Body of pancreas (tissue), 4 donors: ENCODE data around the gene CXorf66. TPM values are rescaled to one million over a fixed set of nuclear protein-coding genes. Genes with fewer than 3 reads are reported as not detected.

Experiments
- ATAC-seq: fragments of 150-250 bp; one replicate; pipeline ENCODE4 v1.9.1; 2016
- DNase-seq, 4 donors: peaks; one replicate each; pipeline ENCODE4 v3.0.0-alpha.2; 2019
- H3K27ac ChIP-seq, 4 donors: fragments of 200-600 bp; sonication (generic); 1 replicate in 3 of 4; 2 replicates in 1 of 4; pipeline versions ENCODE4 v1.5.1 to v1.6.1; 2016 to 2019; ENCODE audit warnings: mild to moderate bottlenecking in 1 of 4, mixed read lengths in 1 of 4, moderate library complexity in 1 of 4
- H3K27me3 ChIP-seq, 2 donors: fragments of 200-600 bp; sonication (generic); one replicate each; pipeline ENCODE4 v1.6.0; 2016; ENCODE audit warnings: mild to moderate bottlenecking in 1 of 2
- H3K36me3 ChIP-seq, 2 donors: fragments of 200-600 bp; sonication (generic); replicated peaks in 1 of 2; 2 replicates each; pipeline ENCODE4 v1.5.1; 2016; ENCODE audit warnings: low read depth in 2 of 2; ENCODE audit not compliant: insufficient read depth in 1 of 2
- H3K4me1 ChIP-seq: fragments of 200-600 bp; sonication (generic); one replicate; pipeline ENCODE4 v1.6.0; 2016
- H3K4me3 ChIP-seq, 2 donors: fragments of 200-600 bp; sonication (generic); 1 replicate in 1 of 2; 2 replicates in 1 of 2; pipeline ENCODE4 v1.5.1; 2016 to 2019
- H3K9me3 ChIP-seq, 3 donors: fragments of 200-600 bp; sonication (generic); 1 replicate in 2 of 3; 2 replicates in 1 of 3; pipeline ENCODE4 v1.5.1; 2016
- POLR2A ChIP-seq, 3 donors: fragments of 450-650 bp; IDR thresholded peaks; one replicate each; pipeline ENCODE4 v1.6.1; 2016; ENCODE audit warnings: antibody characterized with exemption in 3 of 3, mild to moderate bottlenecking in 2 of 3
- WGBS, 2 donors: methylation state at CpG; one replicate each; pipeline ENCODE4 v1.1.5; 2017; 5-methylcytosine and 5-hydroxymethylcytosine counted together
- intact Hi-C: fragments of 100-400 bp; cut with DNase I; formaldehyde crosslinking; loops from one replicate; pipeline ENCODE4 v1.15.1; 2023
- microRNA counts, 2 donors: library from miRNA; unstranded; fragments of <30 nt; microRNA quantifications; one replicate each; lab custom pipeline; 2017
- microRNA-seq, 2 donors: library from miRNA; unstranded; fragments of <30 nt; microRNA quantifications; one replicate each; pipeline ENCODE4, GENCODE V29; 2016; ENCODE audit warnings: borderline number of aligned reads in 2 of 2, borderline replicate concordance in 2 of 2
- small RNA-seq: library from RNA; depleted of rRNA; stranded (forward); fragments of <200 nt; gene quantifications from one replicate; pipeline ENCODE3, GENCODE V24; 2016
- total RNA-seq, 2 donors: library from RNA; depleted of rRNA; stranded (reverse); fragments of >200 nt; gene quantifications; one replicate each; pipeline ENCODE4 v1.1.0, GENCODE V29; 2016
- TF ChIP-seq, protein P1 (sequence below), 7 experiments: fragments of 450-650 bp in 4 of 7; fragments of 200-600 bp in 3 of 7; sonication (generic) in 3 of 7; IDR thresholded peaks; one replicate each; pipeline ENCODE4 v1.5.1; 2016 to 2019; ENCODE audit warnings: antibody characterized with exemption in 7 of 7

The CXorf66 gene
- total RNA-seq, 2 donors from 2014 or later, result not detected

DNA sequence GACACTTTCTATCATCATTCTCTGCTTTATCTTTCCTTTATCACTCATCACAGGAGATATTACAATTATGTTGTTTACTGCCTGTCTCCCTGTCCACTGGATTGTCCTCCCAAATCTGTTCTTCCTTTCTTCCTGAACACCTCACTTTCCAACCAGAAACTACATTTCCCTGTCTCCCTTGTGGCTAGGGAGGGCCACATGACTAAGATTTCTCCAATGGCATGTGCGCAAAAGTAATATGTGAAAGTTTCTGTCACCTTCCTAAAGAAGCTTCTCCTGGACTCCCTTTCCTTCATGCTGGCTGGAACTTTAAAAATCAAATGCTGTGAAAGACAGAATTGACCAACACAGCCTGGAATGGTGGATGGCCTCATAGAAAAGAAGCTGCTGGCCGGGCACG, 58.2 kb downstream of the CXorf66 start:
- intact Hi-C loops, result no loop called here
- H3K4me3 ChIP-seq, result no peak overlapping the region
- H3K9me3 ChIP-seq, result no peaks in the 10 kb centered on the region
- no peak for DNase-seq
- no peaks in the 10 kb centered on the region for H3K36me3 ChIP-seq
- no peaks in the 10 kb centered on the region for H3K27me3 ChIP-seq
- WGBS, 2 donors, result 96% methylated on average over 3 of the region's 3 CpGs
- TF ChIP-seq, protein P1, sequence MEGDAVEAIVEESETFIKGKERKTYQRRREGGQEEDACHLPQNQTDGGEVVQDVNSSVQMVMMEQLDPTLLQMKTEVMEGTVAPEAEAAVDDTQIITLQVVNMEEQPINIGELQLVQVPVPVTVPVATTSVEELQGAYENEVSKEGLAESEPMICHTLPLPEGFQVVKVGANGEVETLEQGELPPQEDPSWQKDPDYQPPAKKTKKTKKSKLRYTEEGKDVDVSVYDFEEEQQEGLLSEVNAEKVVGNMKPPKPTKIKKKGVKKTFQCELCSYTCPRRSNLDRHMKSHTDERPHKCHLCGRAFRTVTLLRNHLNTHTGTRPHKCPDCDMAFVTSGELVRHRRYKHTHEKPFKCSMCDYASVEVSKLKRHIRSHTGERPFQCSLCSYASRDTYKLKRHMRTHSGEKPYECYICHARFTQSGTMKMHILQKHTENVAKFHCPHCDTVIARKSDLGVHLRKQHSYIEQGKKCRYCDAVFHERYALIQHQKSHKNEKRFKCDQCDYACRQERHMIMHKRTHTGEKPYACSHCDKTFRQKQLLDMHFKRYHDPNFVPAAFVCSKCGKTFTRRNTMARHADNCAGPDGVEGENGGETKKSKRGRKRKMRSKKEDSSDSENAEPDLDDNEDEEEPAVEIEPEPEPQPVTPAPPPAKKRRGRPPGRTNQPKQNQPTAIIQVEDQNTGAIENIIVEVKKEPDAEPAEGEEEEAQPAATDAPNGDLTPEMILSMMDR (IDR thresholded peaks at IDR 0.05), result no peak
- TF ChIP-seq POLR2A (IDR thresholded peaks at IDR 0.05), result no peak
- no peak for ATAC-seq
- H3K27ac ChIP-seq, result no peak overlapping the region
- H3K4me1 ChIP-seq, result no peaks in the 10 kb centered on the region

DNA sequence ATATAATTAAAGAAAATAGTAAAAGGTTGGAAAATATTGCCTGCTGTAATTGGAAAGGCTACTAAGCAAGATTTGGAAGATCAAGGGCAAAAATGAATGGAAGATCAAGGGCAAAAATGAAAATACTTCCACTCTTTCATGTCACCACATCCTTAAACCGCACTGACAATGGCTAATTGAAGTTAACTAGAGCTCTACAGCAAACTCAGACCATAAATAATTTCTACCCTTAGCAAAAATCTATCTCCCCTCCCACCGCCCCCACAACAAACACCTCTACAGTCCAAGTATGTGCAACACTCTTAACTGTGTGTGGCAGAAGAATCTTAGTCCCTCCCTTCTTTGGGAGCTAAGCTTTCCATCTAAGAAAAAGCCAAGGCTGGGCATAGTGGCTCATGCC, 59.6 kb downstream of the CXorf66 start:
- H3K27ac ChIP-seq, result no peak overlapping the region
- TF ChIP-seq, protein P1 (IDR thresholded peaks at IDR 0.05), result no peak
- TF ChIP-seq POLR2A (IDR thresholded peaks at IDR 0.05), result no peak
- WGBS, 2 donors, result 91 to 92% methylated on average over 1 to 2 of the region's 2 CpGs
- H3K4me1 ChIP-seq, result no peaks in the 10 kb centered on the region
- intact Hi-C loops, result no loop called here
- no peaks in the 10 kb centered on the region for H3K36me3 ChIP-seq
- no peaks in the 10 kb centered on the region for H3K9me3 ChIP-seq
- H3K27me3 ChIP-seq, result no peaks in the 10 kb centered on the region
- DNase-seq, result no peak
- no peak overlapping the region for H3K4me3 ChIP-seq
- ATAC-seq, result no peak

MicroRNAs within 50 kb of the gene (microRNA counts, 767-probe panel; counts per million panel counts)
- microRNA hsa-miR-505-3p (lab: Ali Mortazavi, UCI), result 0 to 736 counts per million in 2 donors

Small RNAs within 50 kb of the gene (microRNA-seq; reads per million reads assigned to microRNA genes)
- gene MIR505, result 60.1 to 92.2 reads per million in 2 donors

Small RNAs within 50 kb of the gene (small RNA-seq; reads per million reads assigned to genes)
- gene MIR505 (not detected), gene RF00425 (not detected)

Other genes starting within 250 kb of the CXorf66 start
- 10 to 100 TPM; 10.5 to 14.5 TPM for gene ATP11C, start 32.5 kb downstream of the CXorf66 start, total RNA-seq